ENCODE data around the gene ZNF598. TPM values are rescaled to one million over a fixed set of nuclear protein-coding genes. Genes with fewer than 3 reads are reported as not detected.

ZNF598 gene
- total and polyA plus RNA-seq, 2 of the 13 experiments (the other 11 are each of a cell fraction or from before 2014, with no cell fraction given), result 13.5 to 14.2 TPM

- 0 out of 2 replicates have a peak, but pooled peaks have one; percentile 24 for TF ChIP-seq FOXA3 (CRISPR knock-in tag; IDR thresholded peaks at IDR 0.05)
- TF ChIP-seq ARNTL (CRISPR knock-in tag; IDR thresholded peaks at IDR 0.05), result 0 out of 2 replicates have a peak, but pooled peaks have one; percentile 24
- TF ChIP-seq, protein P1, sequence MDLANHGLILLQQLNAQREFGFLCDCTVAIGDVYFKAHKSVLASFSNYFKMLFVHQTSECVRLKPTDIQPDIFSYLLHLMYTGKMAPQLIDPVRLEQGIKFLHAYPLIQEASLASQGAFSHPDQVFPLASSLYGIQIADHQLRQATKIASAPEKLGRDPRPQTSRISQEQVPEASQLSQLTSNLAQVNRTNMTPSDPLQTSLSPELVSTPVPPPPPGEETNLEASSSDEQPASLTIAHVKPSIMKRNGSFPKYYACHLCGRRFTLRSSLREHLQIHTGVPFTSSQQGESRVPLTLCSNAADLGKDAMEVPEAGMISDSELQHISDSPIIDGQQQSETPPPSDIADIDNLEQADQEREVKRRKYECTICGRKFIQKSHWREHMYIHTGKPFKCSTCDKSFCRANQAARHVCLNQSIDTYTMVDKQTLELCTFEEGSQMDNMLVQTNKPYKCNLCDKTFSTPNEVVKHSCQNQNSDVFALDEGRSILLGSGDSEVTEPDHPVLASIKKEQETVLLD (CRISPR knock-in tag; IDR thresholded peaks at IDR 0.05; ENCODE audit: low read depth), result no peak
- TF ChIP-seq CHCHD3 (CRISPR knock-in tag; IDR thresholded peaks at IDR 0.05), result 0 out of 2 replicates have a peak, but pooled peaks have one; percentile 32
- TF ChIP-seq, protein P2, sequence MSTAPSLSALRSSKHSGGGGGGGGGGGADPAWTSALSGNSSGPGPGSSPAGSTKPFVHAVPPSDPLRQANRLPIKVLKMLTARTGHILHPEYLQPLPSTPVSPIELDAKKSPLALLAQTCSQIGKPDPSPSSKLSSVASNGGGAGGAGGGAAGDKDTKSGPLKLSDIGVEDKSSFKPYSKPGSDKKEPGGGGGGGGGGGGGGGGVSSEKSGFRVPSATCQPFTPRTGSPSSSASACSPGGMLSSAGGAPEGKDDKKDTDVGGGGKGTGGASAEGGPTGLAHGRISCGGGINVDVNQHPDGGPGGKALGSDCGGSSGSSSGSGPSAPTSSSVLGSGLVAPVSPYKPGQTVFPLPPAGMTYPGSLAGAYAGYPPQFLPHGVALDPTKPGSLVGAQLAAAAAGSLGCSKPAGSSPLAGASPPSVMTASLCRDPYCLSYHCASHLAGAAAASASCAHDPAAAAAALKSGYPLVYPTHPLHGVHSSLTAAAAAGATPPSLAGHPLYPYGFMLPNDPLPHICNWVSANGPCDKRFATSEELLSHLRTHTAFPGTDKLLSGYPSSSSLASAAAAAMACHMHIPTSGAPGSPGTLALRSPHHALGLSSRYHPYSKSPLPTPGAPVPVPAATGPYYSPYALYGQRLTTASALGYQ (CRISPR knock-in tag; IDR thresholded peaks at IDR 0.05), result no peak
- TF ChIP-seq, protein P3, sequence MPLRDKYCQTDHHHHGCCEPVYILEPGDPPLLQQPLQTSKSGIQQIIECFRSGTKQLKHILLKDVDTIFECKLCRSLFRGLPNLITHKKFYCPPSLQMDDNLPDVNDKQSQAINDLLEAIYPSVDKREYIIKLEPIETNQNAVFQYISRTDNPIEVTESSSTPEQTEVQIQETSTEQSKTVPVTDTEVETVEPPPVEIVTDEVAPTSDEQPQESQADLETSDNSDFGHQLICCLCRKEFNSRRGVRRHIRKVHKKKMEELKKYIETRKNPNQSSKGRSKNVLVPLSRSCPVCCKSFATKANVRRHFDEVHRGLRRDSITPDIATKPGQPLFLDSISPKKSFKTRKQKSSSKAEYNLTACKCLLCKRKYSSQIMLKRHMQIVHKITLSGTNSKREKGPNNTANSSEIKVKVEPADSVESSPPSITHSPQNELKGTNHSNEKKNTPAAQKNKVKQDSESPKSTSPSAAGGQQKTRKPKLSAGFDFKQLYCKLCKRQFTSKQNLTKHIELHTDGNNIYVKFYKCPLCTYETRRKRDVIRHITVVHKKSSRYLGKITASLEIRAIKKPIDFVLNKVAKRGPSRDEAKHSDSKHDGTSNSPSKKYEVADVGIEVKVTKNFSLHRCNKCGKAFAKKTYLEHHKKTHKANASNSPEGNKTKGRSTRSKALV (CRISPR knock-in tag; IDR thresholded peaks at IDR 0.05), result peak; percentile 99
- TF ChIP-seq, protein P4, sequence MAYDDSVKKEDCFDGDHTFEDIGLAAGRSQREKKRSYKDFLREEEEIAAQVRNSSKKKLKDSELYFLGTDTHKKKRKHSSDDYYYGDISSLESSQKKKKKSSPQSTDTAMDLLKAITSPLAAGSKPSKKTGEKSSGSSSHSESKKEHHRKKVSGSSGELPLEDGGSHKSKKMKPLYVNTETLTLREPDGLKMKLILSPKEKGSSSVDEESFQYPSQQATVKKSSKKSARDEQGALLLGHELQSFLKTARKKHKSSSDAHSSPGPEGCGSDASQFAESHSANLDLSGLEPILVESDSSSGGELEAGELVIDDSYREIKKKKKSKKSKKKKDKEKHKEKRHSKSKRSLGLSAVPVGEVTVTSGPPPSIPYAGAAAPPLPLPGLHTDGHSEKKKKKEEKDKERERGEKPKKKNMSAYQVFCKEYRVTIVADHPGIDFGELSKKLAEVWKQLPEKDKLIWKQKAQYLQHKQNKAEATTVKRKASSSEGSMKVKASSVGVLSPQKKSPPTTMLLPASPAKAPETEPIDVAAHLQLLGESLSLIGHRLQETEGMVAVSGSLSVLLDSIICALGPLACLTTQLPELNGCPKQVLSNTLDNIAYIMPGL (CRISPR knock-in tag; IDR thresholded peaks at IDR 0.05; ENCODE audit: borderline replicate concordance in 1 of 2, low read depth in 1 of 2), result 0 out of 4 replicates have a peak, but pooled peaks of 1 of the 2 experiments have one; percentile 22
- peak; percentile 28; the same call in 1 of the 2 replicates for TF ChIP-seq ZFY (CRISPR knock-in tag; IDR thresholded peaks at IDR 0.05)
Measured at GRCh38 chr16:2019921-2020831, 10.6 kb upstream of the ZNF598 start (continued).

All from HepG2 (cell line).